Stimulated activated CD4-positive, alpha-beta T cell treated with anti-CD3 and anti-CD28 coated beads, Interleukin-4, amount 100 ng/mL, for 48 hours (primary cell): ENCODE data around the gene GSG1L2.

ENCODE experiments used
- DNase-seq, 2 donors: peaks; one replicate each; pipeline ENCODE4 v3.0.0-alpha.2; 2020; ENCODE audit warnings: low read depth in 2 of 2

The GSG1L2 gene

GRCh38 chr17:9821921-9822320, at the start of gene GSG1L2:
TSS of gene GSG1L2 (minus strand) at chr17:9822079. CDS start at chr17:9822071, 8 bp downstream.
- DNase-seq, result no peak

DNA sequence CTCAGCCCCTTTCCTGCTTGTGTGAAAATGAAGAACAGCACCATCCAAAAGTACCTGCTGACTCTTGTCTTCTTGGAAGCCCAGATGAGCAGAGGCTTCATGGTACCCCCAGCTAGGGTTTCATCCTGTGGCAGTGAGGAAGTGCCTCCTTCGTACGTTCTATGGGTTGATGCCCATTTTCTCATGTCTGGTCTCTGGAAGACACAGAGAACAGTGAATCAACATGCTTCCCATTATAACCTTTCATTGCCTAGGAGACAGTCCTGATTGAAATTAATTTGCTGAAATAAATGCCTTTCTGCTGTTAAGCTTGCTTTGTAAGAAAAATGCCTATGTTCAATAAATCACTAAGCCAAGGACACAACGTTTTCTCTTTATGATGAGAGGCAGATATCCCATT, 46.7 kb upstream of the GSG1L2 start:
- DNase-seq, result no peak

DNA sequence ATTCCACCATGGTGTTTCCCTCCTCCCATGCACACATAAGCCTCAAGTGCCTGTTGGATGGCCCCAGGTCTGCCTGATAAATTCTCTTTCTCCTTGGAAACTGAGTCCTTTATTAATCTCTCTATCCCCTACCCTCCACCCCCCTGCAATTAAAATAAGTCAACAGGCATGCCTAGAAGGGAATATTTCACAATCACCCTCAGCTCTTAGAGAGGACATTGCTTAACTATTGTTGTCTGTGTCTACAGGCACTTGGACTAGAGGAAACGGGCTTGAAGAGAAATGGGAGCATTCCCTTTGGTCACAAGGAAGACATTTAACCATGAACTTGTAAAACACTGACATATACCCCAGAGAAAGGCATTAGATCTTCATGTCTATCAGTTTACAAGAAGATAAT, 43.7 kb upstream of the GSG1L2 start:
- no peak for DNase-seq

- no peak for DNase-seq
Measured at GRCh38 chr17:9862949-9863348, 41.1 kb upstream of the GSG1L2 start.

DNA sequence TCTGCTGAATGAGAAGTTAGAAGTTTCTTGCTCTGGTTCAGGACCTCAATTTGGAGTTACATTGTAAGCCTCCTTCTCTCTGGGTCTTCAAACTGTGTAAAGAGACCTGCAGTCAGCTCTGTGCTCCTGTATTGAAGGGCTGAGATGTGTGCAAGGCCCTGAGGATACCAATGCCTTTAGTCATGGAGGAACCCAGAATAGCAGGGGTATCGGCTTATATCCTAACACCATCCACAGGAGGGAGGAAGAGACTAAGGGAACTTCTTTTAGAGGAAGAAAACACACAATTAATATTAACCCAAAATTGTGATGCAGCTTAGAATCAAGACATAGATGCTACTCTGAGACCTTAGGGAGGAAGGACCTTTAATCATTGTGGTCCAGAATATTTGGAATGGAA, 40.3 kb upstream of the GSG1L2 start:
- DNase-seq, result no peak

DNA sequence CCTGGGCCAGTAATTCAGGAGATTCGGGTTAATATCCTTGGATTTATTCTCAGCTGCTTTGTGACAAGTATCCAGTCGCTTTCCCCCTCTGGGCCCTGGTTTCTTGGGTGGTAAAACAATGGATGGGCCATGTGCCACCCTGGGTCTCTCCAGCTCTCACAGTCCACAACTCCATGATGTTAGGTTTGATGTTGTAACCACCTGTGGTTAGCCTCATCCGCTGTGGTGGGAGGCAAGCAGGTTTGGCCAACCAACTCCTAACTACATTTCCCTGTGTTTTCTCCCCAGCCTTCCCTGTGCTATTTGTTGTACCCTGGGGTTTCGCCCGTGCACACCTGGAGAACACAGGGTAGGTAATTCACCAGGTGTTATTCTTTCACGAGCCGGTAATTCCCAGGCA, 39.0 kb upstream of the GSG1L2 start:
- DNase-seq, result no peak

- no peak for DNase-seq
Measured at GRCh38 chr17:9859781-9860180, 37.9 kb upstream of the GSG1L2 start.

DNA sequence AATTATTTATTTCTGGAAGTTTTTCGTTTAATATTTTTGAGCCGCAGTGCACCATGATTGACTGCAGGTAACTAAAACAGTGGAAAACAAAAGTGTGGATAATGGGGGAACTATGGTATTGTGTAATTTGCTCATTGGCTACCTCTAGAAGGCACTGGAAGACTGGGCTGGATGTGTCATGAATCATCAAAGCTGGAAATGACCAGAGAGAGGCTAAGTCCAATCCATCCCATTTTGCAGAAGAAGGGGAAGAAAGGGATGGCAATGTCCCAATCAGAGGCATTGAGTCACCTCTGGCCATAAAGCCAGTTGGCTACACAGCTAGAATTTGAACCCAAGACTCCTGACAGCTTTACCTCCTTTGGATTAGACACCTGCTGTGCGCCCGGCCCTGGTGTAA, 33.2 kb upstream of the GSG1L2 start:
- no peak for DNase-seq

DNA sequence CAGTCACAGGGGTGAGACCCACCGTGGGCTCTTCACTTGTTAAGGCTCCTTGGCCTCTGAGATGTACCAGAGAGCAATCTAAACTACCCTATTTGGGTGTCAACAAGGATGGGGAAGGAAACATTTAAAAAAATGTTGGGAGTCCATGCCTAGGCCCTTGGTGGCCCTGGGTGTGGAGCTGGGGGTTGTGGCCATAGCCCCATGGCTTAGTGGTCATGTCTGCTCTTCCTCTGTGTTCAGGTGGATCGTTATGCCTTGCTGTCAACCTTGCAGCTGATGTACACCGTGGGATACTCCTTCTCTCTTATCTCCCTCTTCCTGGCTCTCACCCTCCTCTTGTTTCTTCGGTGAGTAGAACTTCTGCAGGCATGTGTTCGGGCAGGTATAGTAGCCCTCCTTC, 32.4 kb upstream of the GSG1L2 start:
- DNase-seq, result no peak

- no peak for DNase-seq
Measured at GRCh38 chr17:9850151-9850550, 28.3 kb upstream of the GSG1L2 start.

DNA sequence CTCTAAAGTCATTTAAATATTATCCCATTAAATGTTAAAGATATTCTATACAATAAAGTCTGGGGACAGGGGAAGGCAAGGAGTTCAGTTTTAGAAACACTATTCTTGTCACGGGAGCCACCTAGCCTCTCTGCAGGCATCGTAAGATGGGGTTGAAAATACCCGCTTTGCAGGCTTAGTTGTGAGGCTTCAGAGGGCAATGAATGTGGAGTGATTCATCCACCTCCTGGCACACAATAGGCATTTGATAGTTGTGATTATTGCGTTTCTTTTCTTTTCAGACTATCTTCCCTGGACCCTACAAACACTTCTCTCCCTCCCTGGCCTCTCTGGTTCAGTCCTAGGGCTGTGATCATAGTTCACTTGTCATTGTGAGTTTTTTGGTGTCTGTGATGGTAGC, 23.4 kb upstream of the GSG1L2 start:
- no peak for DNase-seq

DNA sequence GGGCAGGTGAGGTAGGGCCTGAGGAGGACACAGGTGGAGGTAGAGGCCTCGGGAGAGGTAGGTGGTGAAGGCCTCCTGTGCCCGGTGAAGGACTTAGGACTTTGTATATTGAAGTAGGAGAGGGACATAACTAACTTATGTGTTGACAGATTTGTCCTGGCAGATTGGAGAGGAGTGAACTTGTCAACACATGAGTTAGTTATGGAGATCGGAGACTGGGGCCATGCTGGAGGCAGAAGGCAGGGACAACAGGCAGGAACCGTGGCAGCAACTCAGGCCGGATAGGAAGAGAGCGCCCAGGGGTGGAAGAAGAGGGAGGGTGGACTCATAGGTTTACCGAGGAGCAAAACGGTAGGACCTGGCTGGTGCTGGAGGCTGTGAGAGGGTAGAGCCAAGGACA, 22.3 kb upstream of the GSG1L2 start:
- no peak for DNase-seq

DNA sequence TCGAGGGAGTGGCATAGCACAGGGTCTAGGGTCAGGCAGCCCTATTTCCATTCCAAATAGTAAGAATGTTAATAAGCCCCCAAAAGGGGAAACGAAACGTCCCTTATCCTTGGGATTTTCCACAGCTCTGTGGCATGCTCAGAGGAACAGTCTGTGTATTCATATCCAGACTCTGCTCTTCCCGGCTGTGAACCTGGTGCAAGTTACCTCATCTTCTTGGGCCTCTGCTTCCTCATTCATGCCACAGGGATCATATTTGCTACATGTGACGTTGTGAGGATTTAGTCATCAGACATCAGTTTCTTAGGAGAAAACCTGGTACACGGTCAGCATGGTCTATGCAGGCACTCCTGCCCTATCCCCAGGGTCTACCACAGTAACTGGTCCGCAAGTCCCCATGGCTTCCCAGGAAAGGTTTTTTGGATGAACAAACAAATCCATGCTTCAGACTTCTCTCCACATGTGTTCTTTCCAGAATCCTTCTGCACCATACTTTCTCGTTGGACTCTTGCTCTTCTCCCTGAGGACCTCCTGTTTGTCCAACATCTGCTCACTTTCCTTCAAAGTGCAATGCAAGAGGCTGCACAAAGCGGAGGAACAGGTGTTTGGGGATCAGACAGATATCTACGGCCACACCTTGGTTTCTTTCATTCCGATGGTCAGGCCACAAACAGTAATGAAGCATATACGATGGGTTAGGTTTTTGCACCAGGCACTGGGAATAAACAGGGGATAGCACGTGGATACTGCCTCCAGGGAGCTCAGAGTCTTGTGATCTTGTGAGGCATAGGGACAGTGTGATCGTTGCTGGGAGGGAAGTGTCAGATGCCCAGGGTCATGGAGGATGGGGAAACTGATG, 21.5 kb upstream of the GSG1L2 start:
- no peak for DNase-seq

DNA sequence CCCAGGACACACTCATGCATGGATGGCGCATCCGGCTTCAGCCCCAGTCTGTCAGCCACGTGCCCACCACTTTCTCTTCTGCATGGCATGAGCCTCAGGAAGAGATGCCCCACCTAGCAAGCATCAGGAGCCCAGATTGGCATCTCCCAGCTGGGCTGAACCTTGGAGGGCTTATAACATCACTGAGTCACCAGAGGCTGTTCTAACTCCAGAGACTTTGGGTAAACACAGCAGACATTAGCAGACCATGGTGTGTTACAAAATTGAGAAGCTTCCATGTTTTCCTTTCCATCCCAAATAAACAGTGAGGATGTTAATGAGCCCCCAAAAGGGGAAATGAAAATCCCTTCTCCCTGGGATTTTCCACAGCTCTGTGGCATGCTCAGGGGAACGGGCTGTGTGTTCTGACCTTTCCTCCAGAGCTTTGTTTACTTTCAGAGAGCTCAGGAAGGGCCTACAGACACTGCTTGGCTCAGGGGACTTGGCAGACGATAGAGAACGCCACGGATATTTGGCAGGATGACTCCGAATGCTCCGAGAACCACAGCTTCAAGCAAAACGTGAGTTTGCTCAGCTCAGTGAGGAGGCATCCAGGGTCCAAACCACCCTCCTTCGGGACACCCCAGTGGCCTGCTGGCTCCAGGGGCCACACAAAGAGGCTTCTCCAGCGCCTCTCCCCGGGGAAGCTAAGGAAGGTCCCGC, 20.3 kb upstream of the GSG1L2 start:
- DNase-seq, result no peak

GRCh38 chr17:9839433-9839832, 17.6 kb upstream of the GSG1L2 start:
- DNase-seq, result no peak

GRCh38 chr17:9837551-9838471, 15.9 kb upstream of the GSG1L2 start:
- DNase-seq, result no peak

DNA sequence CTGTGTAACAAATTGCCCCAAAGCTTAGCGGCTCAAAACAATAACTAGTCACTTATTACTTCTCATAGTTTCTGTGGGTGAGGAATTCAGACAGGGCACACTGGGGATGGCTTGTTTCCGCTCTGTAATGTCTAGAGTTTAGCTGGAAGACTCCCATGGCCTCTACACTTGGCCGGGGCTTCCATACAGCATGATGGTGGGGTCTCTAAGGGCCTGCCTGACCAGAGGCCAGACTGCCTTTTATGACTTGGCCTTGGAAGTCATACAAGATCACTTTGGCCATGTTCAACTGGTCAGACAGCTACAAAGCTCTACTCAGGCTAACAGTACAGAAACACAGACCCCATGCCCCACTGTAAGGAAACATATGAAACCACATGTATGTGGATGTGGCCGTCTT, 12.0 kb upstream of the GSG1L2 start:
- no peak for DNase-seq

GRCh38 chr17:9830711-9831110, 8.8 kb upstream of the GSG1L2 start:
- DNase-seq, result no peak

GRCh38 chr17:9829343-9829742, 7.5 kb upstream of the GSG1L2 start:
- DNase-seq, result no peak

- no peak for DNase-seq
Measured at GRCh38 chr17:9828296-9829295, 6.7 kb upstream of the GSG1L2 start.

DNA sequence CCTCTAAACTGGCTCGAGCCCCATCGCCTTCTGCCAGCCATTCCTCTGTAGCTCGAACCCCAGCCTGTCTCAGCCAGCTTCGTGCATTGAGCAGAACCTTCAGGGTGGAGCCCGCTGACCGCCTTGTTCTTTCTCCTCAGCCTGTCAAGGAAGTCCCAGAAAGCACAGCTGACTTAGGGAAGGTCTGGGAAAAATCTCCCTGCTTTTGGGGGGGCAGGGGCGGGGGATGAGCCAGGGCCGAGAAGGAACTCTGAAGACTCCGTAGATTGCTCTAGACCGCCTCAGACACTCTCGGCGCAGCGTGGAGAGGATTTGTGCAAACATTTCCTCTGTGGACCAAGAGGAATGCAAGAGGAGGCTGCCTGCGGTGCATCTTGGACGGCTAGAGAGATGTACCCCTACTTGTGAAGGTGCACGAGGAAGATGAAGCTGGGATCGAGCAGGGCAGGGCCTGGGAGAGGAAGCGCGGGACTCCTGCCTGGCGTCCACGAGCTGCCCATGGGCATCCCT, 3.8 kb upstream of the GSG1L2 start, which contains the start of gene GLP2R:
Gene GLP2R, plus strand, starts transcription at position 284 of the 510 bp plus-strand sequence. Its CDS starts 140 bp downstream, at position 424.
- no peak for DNase-seq
